DMS53 treated with DMSO at 0.1 percent for 48 hours (cell line): ENCODE results near the gene C11orf97.
A peak's percentile ranks its signal among the peaks of the same experiment; 100 is the strongest.
"Not testable (repeated sequence)": the region's sequence is repeated elsewhere in the genome, so short reads cannot be mapped to it uniquely, and the experiment has no call there.

ENCODE experiments used
- DNase-seq: peaks from one replicate; lab custom pipeline; 2025; ENCODE audit not compliant: unreplicated experiment; lab: John Stamatoyannopoulos, UW

The C11orf97 gene, protein sequence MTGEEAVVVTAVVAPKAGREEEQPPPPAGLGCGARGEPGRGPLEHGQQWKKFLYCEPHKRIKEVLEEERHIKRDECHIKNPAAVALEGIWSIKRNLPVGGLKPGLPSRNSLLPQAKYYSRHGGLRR

DNA sequence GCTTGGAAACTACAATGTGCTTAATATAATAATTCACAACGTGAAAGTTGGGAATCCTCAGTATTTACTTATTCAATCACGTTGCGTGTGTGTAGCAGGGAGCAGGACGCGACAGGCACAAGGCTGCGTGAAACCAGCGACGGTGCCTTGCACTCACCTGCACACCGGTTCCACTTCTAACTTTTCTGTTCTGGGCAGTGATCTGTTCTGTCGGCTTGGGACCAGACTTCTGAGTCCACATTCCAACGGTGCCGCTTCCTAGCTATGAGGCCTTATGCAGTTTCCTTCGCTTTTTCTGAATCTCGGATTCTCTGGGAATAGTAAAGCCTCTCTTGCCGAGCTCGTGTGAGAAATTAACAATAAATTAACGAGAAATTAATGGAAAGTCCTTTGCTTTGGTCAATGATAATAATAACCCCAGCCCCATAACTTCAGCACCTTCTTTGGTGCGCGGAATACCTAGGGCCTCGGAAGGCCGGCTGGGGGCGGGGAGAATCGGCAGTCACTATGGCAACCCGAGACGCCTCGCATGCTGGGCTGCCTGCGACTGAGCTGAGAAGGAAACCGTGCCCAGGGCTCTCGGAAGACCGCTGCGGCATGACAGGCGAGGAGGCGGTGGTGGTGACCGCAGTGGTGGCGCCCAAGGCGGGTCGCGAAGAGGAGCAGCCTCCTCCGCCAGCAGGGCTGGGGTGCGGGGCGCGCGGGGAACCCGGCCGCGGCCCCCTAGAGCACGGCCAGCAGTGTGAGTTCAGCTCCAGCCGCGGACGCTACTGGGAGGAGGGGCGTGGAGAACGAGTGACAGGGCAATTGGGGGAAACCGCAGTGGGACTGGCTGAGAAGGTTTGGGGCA is at the start of gene C11orf97:
TSS of gene C11orf97 (plus strand) at position 530 of the 850 bp plus-strand sequence. CDS start at position 598, 68 bp downstream.
- peak; percentile 58 for DNase-seq

DNA sequence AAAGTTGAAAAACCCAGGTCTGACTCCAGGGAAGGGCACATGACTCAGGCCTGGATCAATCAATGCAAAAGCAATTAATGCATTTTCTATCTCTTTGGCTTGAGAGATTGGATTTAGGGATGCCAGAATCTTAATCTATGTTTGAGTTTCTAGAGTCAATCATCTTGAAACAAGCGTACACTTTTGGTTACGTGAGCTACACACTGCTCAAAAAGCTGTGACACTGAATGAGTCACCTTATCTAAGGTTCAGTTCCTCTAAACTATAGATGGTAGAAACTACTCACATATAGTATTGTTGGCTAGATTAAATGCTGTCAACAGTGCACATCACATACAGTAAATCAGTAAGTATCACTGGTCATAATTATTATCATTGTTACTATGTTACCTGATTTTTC is 42.8 kb upstream of the C11orf97 start:
- DNase-seq: no peak

DNA sequence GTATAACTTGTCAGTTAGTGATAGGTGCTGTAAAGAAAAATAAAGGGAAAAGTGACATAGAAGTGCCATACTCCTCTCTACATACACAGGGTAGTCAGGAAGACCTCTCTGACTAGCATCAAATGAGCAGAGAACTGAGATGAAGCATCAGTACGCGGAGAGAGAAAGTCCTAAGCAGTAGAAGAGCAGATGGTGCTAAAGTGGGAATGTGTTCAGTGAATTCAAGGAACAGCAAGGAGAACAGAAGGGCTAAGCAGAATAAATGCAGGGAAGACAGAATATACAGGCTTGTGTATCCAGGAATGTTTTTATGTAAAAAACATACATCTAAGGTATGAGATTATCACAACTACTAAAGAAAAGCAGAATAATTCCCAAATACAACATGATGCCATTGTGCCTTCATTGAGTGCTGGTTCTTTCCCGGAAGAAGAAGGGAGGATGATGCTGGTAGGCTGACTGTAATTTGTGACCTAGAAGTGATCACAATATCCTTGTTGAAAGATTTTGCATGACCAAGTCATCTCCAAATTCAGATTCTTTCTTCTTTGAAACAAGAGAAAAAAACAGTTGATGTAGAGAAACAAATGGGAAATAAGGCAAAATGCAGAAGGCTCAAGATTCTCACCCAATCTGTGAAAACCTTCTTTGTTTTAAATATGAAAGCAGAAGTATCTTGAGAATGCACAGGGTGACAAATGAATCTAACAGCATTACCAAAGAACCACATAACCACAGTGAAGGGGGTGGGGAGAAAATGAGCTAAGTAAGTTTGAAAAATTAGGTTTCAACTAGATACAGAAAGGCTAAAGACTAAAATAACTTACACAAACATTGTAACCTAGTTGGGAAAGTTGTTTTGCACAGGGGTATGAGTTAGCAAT is 39.1 kb upstream of the C11orf97 start:
- no peak for DNase-seq

DNA sequence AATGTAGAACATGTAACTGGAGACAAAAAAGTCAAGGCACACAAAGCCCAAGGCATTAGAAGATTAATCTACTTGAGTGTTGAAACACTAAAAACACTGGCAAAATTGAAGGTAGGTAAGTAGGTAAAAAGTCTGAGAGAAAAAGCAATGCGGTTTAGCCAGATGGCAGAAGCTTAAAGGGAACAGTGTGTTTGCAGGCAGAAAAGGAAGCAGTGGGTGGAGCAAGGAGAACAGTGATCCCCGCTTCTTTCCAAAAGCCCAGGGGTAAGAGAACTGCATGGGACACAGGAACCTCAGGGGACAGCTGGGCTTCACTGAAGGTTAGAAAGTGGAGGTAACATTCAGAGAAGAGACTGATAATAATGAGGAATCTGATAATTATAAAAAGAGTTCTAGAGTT is 34.6 kb upstream of the C11orf97 start:
- DNase-seq: no peak

DNA sequence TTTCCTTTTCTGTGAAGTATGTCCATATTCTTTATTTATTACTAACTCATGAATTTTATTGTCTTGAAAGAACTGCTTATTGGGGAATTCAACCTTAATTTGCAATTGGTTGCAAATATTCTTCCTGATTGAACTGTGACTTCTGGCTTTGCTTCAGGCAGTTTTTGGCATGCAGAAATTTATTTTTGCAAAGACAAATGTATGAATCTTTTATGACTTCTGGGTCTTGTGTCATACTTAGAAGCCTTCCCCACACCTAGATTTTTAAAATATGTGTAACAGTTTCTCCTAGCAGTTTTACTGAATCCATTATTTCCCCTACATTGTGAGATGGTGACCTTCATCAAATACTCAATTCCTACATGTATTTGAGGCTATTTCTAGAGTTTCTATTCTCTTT is 30.9 kb upstream of the C11orf97 start:
- no peak for DNase-seq

DNA sequence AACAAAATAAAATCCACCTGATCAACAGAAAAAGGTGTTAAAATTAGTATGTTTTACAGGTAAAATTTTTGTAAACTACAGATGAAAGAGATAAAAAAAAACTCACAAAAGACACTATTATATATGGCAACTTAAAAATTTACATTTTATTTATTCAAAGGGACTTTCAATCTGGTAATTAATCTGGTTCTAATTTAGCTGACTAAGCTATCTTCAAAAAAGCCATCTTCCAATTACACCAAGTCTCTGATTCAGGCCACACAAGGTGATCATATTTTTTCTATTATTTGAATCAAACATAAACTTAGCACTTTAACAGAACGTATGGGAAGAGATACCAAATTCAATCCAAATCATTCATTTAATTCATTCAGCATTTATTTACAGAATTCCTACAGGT is 26.2 kb upstream of the C11orf97 start:
- no peak for DNase-seq

DNA sequence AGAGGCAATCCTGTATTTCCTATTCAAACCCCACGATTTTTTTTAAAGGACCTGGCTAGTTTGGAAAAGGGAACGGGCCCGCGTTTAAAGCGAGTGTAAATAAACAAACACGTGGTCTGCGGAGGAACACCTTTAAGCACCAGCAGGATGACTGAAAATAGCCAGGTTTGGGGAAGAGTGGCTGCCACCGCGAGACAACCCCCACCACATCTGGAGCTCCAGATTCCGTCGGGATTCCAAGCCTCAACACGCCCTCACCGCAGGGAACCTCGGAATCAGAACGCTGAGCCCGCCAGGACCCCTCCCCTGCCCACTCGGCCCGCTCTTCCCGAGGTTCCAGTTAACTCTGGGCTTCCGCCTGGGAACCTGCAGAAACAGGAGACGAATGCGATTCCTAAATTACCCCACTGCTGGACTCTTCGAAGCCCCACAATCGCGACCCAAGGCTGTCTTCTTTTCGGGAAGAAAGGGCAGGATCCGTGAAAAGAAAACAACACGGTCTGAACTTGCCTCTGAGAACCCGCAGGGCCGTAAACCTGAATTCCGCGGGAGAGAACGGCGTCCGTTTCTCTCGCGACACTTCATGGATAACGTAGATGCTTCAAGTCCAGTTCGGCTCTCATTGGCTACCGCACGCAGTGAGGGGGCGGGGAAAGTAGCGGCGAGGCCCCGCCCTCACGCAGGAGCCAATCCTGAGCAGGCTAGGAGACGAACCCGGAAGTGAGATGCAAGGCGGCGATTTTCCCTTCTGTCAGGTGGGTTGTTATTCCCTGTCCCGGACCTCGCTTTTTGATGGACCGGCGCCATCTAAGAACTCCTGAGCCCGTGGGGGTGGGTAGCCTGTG is 18.8 kb upstream of the C11orf97 start, which contains the start of the genes ANKRD49 and MRE11:
TSS of gene ANKRD49 (plus strand) at position 704 of the 845 bp plus-strand sequence. CDS start 2,710 bp downstream, outside the sequence.
TSS of gene MRE11 (minus strand) at position 564 of the 845 bp plus-strand sequence. CDS start 1,043 bp downstream, outside the sequence.
- DNase-seq: peak; percentile 98

DNA sequence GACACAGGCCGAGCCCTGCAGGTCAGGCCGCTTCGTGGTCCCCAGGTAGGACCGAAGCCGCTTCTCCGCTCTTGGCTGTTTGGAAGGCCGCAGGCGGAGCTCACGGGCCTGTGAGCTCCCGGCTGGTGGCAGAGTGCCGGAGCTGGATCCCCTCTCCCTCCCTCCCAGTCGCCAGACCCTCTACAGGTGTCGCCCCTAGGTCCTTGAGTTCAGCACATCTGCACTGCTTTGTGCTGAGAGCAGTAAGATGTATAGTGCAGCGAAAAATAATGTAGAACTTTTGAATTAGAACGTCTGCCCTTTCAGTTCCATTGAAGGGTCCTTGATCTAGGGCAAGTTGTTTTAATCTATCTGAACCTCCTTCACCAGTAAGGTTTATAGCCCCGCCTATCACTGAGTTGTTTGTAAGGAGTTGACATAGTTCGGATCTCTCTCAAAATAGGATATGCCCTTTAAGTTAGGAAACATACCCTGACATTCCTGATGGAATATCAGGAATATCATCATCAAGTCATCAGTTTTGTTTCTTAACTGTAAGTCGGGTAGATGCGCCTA is 18.1 kb upstream of the C11orf97 start:
- DNase-seq: no peak

DNA sequence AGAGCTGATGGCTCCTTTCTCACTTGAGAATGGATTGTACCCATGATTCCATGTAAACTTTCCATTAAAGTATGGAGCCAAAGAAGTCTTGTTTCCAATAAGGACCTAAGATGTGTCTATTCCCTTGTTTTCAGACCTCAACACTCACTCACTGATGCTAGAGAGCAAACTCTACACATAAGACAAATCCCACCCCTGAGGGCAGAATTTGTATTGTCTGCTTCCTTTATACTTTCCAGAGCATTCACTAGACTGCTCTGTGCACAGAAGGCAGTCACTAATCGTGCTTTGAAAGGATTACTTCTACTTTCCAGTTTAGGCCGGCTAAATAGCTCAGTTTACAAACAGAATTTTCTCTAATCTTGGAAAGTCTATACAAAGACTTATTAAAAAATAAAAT is 12.1 kb upstream of the C11orf97 start:
- no peak for DNase-seq

DNA sequence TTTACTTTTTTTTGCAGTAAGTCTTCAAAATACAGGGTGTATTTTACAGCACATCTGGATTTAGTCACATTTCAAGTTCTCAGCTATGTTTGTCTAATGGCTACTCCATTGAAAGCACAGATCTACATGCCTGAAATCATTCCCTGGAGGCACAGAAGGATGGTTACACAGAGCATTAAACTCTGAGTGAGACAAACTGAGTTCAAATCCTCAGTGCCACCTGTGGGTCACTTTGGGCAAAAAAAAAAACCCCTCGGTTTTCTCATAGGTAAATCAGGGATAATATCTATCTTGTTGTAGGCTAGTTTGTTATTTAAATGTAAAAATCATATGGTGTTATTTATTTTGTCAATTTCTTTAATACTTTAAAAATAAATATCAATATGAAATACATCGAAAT is 10.7 kb upstream of the C11orf97 start:
- DNase-seq: no peak

DNA sequence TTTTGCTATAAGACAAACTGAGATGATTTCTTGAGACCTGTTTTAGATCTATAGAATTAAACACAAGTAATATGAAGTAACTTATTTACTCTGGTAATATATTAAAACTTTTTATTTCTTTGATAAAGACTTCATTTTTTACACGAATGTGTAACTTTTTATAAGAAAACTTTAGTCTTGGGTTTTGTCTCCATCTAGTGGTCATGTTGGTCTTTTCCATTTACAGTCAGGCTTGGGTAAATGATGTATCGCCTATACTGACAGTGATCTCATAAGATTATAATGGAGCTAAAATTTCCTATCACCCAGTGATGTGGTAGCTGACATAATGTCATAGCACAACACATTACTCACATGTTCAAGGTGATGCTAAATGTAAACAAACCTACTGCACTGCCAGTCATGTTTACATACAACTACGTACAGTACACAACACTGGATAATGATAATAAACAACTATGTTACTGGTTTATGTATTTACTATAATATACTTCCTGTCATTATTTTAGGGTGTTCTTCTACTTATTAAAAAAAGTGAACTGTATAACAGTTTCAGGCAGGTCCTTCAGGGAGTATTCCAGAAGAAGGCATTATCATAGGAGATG is 7.5 kb upstream of the C11orf97 start:
- DNase-seq: peak; percentile 64

DNA sequence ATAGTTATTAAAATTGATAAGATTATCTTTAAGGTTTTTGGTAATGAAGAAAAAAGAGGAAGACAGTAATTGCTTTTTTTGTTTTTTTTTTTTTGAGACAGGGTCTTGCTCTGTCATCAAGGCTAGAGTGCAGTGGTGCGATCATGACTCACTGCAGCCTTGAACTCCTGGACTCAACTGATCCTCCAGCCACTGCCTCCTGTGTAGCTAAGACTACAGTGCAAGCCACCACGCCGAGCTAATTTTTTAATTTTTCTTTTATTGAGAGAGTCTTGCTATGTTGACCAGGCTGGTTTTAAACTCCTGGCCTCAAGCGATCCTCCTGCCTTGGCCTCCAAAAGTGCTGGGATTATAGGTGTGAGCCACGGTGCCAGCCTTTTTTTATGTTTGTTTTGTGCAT is 5.7 kb upstream of the C11orf97 start:
- DNase-seq: not testable (repeated sequence)

DNA sequence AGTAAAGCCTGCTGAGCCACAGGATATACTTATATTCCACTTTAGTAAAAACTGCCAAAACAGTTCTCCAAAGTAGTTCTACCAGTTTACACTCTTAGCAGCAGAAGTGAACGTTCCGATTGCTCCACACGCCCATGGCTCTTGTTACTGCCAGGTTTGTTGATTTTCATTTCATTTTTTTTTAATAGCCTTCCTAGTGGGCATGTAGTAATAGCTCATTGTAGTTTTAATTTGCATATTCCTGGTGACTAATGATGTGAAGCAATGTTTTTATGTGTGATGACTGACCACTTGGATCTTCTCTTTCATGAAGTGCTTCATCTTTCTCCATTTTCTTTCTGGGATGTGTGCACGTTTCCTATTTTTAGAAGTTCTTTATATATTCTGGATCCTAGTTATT is 4.8 kb upstream of the C11orf97 start:
- no peak for DNase-seq

DNA sequence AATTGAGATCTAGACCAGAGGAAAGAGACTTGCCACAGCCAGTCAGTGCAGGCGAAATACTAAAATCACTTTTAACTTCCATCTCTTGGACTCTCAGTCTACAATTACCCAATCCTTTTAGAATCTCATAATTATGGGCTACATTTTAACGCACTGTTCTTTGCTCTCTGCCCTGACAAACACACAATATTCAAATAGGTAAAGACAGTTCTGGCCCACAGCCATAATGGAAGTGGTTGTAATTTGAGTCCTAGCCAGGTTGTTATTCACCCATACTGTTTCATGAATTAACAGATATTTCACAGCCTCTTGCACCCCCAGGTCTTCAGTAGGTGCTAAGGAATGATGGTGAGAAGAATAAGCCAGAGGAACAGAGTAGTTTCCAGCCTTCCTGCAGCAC is 830 bp downstream of the C11orf97 start:
- no peak for DNase-seq

DNA sequence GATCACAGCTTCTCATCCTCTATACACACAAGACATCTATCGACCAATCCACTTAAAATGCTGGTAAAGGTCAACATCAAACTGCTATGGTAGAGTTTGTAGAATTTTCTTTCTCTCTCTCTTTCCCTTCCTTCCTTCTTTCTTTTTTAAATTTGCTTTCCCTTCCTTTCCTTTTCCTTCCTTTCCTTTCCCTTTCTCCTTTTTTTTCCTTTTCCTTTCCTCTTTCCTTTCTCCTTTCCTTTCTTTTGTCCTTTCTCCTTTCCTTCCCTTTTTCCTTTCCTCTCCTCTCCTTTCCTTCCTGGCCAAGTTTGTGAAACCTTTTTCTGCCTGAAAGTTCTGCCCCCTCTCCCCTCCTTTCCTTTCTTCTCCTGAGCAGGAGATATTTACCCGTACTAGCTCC is 3.1 kb downstream of the C11orf97 start:
- no peak for DNase-seq

DNA sequence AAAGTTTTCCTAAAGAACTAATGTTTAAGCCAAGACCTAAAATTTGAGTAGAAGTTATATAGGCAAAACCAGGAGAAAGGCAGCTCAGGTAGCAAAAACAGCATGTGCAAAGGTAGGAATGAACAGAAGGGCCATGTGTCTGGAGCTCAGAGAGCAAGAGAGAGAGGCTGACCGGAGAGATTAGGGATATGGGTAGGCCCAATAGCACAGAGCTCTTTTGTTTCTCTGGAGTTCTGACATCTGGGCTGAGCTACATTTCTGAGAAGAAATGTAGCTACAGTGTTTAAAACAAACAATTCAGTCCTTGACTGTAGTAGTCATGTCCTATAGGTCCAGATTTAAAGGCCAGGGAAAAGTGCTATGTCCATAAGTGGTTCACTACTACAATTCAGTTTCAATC is 4.5 kb downstream of the C11orf97 start:
- DNase-seq: no peak

DNA sequence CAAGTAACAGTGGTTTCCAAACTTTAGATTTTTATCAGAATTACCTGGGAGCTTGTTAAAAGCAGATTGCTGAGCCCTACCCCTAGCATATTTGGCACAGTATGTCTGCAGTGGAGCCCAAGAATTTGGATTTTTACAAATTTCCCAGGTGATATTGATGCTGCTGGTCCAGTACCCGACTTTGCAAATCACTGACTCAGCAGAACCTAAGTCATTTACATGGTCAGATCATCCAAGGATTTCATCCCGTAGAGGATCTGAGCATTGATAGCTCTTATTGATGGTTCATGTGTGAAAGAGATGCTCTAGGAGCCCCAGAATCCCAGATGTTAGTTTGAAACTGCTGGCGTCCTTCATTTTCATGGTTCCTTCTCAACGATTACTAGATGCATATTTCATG is 6.0 kb downstream of the C11orf97 start:
- no peak for DNase-seq

DNA sequence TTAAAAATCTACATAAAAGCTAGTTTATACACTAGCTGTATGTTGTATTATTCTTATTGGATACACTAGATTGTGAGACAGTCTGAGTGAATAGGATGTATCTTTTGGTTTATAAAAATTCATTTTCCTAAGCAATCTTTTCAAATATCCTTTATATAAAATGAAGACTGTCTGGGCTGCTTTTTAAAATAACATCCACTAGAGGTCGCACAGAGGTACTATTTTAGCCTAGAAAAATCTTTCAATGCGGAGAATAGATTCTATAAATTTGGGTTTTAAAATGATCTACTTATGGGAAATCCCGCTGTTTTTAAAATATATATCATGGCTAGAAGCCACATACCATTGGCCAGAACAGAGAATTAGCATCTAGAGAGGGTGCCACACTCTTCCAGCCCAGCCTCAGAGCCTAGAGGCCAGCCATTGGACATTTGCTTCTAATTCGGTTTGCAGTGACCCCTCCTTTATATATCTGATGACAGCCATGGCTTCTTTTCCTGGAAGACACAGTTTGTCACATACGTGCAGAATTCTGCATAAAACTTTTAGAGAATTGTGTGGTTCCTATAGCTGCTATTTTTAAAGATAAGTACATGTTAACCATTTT is 7.3 kb downstream of the C11orf97 start:
- peak; percentile 45 for DNase-seq

DNA sequence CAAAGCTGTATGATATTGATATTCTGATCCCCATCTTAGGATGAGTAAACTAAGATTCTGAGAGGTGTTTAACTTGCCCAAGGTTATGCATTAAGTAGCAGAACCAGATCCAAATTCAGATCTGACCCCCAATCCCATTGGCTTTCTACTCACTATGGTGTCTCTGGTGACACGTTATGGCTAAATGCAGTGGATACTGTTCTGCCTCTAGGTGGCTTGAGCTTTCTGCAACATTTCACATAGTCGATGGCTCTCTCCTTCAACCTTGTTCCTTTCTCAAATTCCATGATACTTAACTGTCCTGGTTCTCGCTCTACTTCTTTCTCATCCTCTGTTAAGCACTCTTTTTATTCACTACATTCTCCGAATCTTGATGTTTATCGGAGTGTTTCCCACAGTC is 9.4 kb downstream of the C11orf97 start:
- peak; percentile 11 for DNase-seq
